GM19372 (cell line): Measurements from ENCODE around the gene MS4A6A.
A peak's percentile ranks its signal among the peaks of the same experiment; 100 is the strongest.
"Not testable (repeated sequence)": the region's sequence is repeated elsewhere in the genome, so short reads cannot be mapped to it uniquely, and the experiment has no call there.

ENCODE experiments used
- ATAC-seq: cut with Tn5 transposase; IDR thresholded peaks from one replicate; pipeline ENCODE4 v1.9.1; 2021; ENCODE audit warnings: mild to moderate bottlenecking, low read depth, moderate library complexity; ENCODE audit not compliant: unreplicated experiment

MS4A6A gene

GRCh38 chr11:60182541-60183330 lies at the start of gene MS4A6A:
TSS of gene MS4A6A (minus strand) at chr11:60183083. CDS start at chr11:60181727, 1,356 bp downstream.
- no peak for ATAC-seq

- ATAC-seq = no peak
Measured at GRCh38 chr11:60230681-60231080, 47.8 kb upstream of the MS4A6A start.

- ATAC-seq = no peak
Measured at GRCh38 chr11:60222141-60222540, 39.3 kb upstream of the MS4A6A start.

GRCh38 chr11:60221692-60222091 lies 38.8 kb upstream of the MS4A6A start:
- no peak for ATAC-seq

GRCh38 chr11:60221181-60221580 lies 38.3 kb upstream of the MS4A6A start:
- no peak for ATAC-seq

GRCh38 chr11:60214386-60214785 lies 31.5 kb upstream of the MS4A6A start:
- no peak for ATAC-seq

- ATAC-seq = no peak
Measured at GRCh38 chr11:60211206-60211605, 28.3 kb upstream of the MS4A6A start.

GRCh38 chr11:60209977-60210376 lies 27.1 kb upstream of the MS4A6A start:
- no peak for ATAC-seq

GRCh38 chr11:60208951-60209350 lies 26.1 kb upstream of the MS4A6A start:
- ATAC-seq = no peak

GRCh38 chr11:60208146-60208895 lies 25.4 kb upstream of the MS4A6A start:
- ATAC-seq = no peak

GRCh38 chr11:60206616-60207015 lies 23.7 kb upstream of the MS4A6A start:
- no peak for ATAC-seq

- ATAC-seq = no peak
Measured at GRCh38 chr11:60204922-60205321, 22.0 kb upstream of the MS4A6A start.

GRCh38 chr11:60201334-60201733 lies 18.5 kb upstream of the MS4A6A start:
- not testable (repeated sequence) for ATAC-seq

- no peak for ATAC-seq
Measured at GRCh38 chr11:60197442-60197841, 14.6 kb upstream of the MS4A6A start.

- peak; percentile 53 for ATAC-seq
Measured at GRCh38 chr11:60195923-60196368, 13.1 kb upstream of the MS4A6A start.

GRCh38 chr11:60194511-60194910 lies 11.6 kb upstream of the MS4A6A start:
- ATAC-seq = no peak

GRCh38 chr11:60193687-60194433 lies 11.0 kb upstream of the MS4A6A start:
- peak; percentile 90 for ATAC-seq

- ATAC-seq = not testable (repeated sequence)
Measured at GRCh38 chr11:60192564-60192963, 9.7 kb upstream of the MS4A6A start.

- ATAC-seq = not testable (repeated sequence)
Measured at GRCh38 chr11:60188481-60188880, 5.6 kb upstream of the MS4A6A start.

- not testable (repeated sequence) for ATAC-seq
Measured at GRCh38 chr11:60186128-60186527, 3.2 kb upstream of the MS4A6A start.

GRCh38 chr11:60185512-60185827 lies 2.6 kb upstream of the MS4A6A start:
- ATAC-seq = not testable (repeated sequence)
